NCI-H748 (cell line): ENCODE measurements around the gene ACTC1.
A peak's percentile ranks its signal among the peaks of the same experiment; 100 is the strongest.

ENCODE experiments used
- DNase-seq: peaks from one replicate; lab custom pipeline; 2025; ENCODE audit not compliant: unreplicated experiment; lab: John Stamatoyannopoulos, UW

The ACTC1 gene

DNA sequence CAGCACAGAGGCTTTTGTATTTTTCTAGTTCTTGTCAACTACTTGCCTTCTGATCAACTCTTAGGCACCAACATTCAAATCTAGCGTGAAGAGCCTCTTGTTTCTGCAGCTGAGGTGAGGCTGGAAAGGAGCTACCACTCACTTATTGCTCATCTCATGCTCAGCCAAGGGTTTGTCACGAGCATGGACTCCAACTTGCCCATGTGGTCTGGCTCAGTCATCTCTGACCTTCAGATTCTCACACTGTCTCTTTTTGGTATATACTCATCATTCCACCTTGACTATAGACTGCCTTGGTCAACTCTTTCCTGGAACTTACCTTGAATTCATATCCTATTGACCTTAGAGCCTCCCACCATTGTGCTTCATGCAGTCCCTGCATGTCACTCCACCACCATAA, 35.4 kb downstream of the ACTC1 start:
- DNase-seq, result no peak

DNA sequence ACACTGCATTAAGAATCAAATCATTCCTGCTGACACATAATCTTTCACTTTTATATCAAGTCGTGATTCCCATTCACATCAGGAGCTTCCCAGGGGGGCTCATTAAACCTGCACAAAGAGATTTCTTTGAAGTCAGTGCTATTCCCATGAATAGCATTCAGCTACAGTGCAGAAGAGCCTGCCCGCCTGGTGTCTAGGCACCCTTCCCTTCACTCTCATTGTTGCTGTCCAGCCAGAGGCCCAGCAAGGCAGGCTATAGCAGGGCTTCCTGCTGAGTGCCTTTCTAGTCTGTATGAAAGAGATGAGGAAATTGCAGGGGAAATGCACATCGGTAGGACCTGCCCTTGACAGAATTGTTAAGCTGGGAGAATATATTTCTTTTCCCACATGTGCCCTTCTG, 36.0 kb downstream of the ACTC1 start:
- DNase-seq, result no peak

DNA sequence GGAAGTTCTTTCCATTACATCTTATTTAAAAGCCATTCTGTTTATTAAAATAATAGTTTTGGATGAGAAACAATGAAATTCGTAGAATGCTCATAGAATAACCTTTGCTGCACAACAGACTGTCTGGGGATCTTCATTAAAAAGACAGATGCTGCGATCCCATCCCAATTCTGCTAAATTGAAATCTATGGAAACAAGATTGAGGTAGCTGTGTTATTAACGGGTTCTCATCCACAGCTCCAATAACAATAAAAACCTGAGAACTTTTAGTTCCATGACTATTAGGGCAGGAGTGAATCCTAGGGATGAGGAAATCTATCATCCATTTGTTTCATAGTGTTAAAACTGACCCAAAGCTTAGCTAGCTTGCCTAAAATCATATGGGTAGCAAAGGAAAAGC, 38.1 kb downstream of the ACTC1 start:
- no peak for DNase-seq

DNA sequence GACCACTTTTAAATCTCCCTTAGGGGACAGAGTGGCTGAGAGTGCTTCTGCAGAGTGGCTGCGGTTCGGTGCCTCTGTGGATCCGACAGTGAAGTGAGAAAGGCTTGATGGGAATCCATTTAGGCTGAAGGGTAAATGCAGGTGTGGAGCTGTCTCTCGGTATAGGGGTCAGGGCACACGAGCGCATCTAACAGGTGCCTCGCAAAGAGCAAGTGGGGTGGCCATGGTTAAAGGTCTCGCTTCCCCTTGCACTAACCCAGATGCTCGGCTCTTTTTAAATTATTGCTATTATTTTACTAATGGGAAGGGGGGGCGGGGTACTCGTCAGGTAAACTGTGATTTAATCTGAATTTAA, 40.0 kb downstream of the ACTC1 start:
- DNase-seq, result peak; percentile 24

DNA sequence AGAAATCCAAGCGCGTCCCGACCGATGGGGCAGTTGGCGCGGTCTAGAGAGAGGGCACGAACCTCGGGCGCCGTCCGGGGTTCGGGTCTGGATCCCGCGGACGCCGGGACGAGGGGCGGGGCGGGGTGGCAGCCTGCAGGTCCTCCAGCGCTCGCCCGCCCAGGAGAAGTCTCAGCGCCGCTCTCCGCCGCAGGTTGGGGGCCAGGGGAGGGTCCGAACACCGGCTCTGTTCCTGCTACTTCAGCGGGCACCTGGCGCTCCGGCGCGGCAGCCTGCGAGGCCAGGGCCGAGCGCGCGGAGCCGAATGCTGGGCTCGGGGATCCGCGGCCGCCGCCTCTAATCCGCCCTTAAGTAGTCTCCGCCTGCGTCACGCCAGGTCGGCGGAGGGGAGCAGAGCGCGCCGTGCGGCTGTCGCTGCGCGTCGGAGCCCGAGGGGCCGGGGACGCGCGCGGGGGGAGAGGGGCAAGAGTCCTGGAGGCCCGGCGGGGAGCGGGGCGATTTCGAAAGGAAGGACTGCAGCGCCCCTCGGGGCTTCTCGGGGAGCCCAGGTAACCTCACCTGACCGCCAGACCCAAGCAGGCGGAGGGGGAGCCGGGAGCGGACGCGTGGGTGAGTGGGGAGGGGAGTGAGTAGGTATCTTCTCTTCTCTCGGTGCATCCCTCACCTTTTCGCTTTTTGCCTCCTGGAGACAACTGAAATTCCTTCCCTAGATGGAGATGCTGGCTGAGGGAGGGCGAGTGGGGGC, 40.5 kb downstream of the ACTC1 start, which contains the start of gene GJD2:
TSS of gene GJD2 (minus strand) at position 325 of the 745 bp plus-strand sequence. CDS start 510 bp downstream, outside the sequence.
- DNase-seq, result peak; percentile 57

DNA sequence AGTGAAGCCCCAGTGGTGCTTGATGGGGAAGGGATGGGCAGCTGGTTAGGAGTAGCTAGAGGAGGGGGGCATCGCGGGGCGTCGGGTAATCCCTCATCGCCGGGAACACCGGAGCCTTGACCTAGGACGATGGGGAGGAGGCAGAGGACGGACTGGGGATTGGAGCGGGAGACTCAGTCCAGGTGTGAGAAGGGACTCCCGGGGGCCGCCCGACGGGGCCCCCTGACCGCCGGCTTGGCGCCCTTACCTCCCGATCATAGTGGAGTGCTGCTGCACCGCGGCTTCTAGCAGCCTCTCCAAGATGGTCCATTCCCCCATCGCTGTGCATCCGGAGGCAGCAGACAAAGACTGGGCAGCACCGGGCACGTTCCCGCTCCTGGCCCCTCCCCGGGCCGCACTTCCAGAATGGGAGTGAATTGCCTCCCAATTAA, 41.2 kb downstream of the ACTC1 start:
- peak; percentile 7 for DNase-seq

DNA sequence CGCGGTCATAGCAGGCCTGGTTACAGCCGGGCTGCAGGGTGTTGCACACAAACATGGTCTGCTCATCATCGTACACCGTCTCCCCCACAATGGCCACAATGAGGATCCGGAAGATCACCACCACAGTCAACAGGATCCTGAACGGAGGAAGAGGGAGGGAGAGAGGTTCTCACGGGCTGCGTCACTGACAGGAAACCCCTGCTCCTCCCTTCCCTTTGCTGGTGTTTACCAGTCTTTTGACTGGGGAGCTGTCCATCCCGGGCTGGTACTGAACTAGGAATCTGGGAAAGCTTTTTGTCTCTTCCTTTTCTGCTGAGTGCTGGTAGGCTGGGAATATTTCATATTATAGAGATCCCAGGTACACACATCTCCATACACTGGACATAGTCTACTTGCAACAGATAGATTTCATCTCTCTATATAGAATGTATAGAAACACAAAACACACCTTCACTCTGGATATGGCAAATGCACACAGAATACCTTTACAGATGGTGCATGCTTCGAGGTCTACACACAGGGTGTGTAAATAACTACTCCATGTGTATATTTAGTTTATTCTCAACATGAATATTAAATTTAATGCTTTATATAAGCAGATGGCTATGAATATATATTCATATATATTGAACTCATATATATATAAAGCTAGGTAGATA, 42.0 kb downstream of the ACTC1 start:
- DNase-seq, result no peak

DNA sequence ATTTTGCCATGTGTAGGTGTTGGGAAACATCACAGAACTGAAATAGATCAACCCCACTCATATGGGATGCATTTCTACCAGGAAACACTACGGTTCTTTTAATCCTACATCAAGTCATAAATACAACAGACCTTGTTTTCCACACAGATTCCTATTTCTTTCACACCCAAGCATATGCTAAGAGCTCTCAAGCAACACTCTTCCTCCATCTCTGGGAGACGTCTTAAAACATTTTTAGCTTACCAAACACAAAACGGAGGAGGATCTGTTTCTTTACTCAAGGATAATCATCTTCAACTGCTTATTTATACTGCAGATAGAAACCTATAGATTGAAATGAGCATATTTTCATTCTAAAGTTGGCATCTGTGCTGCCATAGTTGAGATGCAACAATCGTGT, 45.7 kb downstream of the ACTC1 start:
- DNase-seq, result no peak
